Testis (tissue), 3 donors: Measurements from ENCODE around the gene COL9A3. TPM values are rescaled to one million over a fixed set of nuclear protein-coding genes. Genes with fewer than 3 reads are reported as not detected.
A peak's percentile ranks its signal among the peaks of the same experiment; 100 is the strongest.

Experiments used
- DNase-seq: peaks from one replicate; pipeline ENCODE4 v3.0.0-alpha.2; 2019
- H3K27ac ChIP-seq, 2 donors: fragments of 200-600 bp; sonication (generic); one replicate each; pipeline ENCODE4 v1.5.1; 2019
- H3K27me3 ChIP-seq: fragments of 200-600 bp; sonication (generic); one replicate; pipeline ENCODE4 v1.5.1; 2019
- H3K36me3 ChIP-seq: fragments of 200-600 bp; sonication (generic); one replicate; pipeline ENCODE4 v1.5.1; 2017; ENCODE audit warnings: low read depth; ENCODE audit errors: missing control alignments
- H3K4me1 ChIP-seq: fragments of 200-600 bp; sonication (generic); one replicate; pipeline ENCODE4 v1.5.1; 2019
- H3K4me3 ChIP-seq, 2 donors: fragments of 200-600 bp; sonication (generic); one replicate each; pipeline ENCODE4 v1.5.1; 2017 to 2019
- H3K9me3 ChIP-seq: fragments of 200-600 bp; sonication (generic); one replicate; pipeline ENCODE4 v1.5.1; 2017
- CTCF ChIP-seq, 3 experiments: fragments of 450-650 bp in 2 of 3; fragments of 200-600 bp in 1 of 3; sonication (generic) in 1 of 3; IDR thresholded peaks; one replicate each; pipeline ENCODE4 v1.5.1; 2016 to 2019; ENCODE audit warnings: antibody characterized with exemption in 3 of 3, mild to moderate bottlenecking in 2 of 3, moderate library complexity in 1 of 3
- POLR2A ChIP-seq: fragments of 450-650 bp; IDR thresholded peaks from one replicate; pipeline ENCODE4 v1.6.1; 2017; ENCODE audit warnings: antibody characterized with exemption, mild to moderate bottlenecking, moderate library complexity
- whole genome bisulfite sequencing, 2 donors: methylation state at CpG; one replicate each; pipeline ENCODE4 v1.1.5; 2018; 5-methylcytosine and 5-hydroxymethylcytosine counted together
- intact Hi-C: fragments of 100-400 bp; cut with DNase I; formaldehyde crosslinking; loops from one replicate; pipeline ENCODE4 v1.15.1; 2023; ENCODE audit warnings: low total_unique reads
- polyA plus RNA-seq: library from polyadenylated mRNA; stranded (reverse); fragments of 350-450 nt; fragmentation: Illumina TruSeq; extraction: RNeasy Lipid Tissue Mini Kit (QIAGEN cat#74804); gene quantifications from one replicate; pipeline ENCODE4 v1.2.3, GENCODE V29; 2014; ENCODE audit warnings: low read depth, low replicate concordance; ENCODE audit not compliant: insufficient read depth
- total RNA-seq, 2 donors: library from RNA; depleted of rRNA; stranded (reverse); fragments of >200 nt; gene quantifications; one replicate each; pipeline ENCODE4 v1.2.3, GENCODE V29; 2016

COL9A3 gene
- total and polyA plus RNA-seq, 3 donors from 2014 or later: 19.1 to 50.6 (median 21.3) TPM

DNA sequence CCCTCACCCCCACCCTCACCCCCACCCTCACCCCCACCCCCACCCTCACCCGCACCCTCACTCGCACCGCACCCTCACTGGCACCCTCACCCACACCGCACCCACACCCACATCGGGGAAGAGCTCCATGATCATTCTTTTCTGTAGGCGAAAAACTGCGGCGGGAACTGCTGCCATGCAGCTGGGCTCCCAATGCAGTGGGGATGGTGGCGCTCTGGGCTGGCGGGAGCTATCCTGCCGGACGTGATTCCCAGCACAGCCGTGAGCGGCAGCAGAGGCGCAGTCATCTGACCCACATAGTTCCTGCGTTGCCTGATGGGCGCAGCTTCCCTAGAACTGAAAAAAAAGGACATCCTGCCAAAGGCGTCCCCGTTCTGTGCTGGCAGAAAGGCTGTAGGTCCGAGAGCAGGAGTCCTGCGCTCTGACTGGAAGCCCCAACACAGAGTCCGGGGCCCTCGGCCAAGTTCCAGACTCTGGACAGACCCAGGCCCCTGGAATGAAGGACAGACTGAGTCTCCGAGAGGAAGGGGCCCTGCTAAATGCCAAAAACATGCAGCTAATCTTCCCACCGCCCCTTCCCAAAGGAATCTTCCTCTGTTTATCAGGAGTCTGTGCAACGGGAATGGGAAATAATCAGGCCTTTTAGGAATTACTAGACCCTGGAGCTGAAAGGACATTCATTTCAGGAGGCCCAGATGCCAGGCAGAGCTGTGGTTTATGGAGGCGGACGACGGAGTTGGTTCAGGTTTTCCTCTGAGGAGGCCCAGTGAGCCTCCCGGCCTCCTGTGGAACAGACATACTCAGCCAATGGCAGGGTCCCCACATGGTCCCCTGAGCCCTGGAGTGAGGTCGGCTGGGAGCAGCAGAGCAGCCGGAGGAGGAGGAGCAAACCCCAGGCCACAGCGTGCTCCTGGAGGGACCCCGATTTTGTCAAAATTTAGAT, 58.8 kb downstream of the COL9A3 start:
- intact Hi-C loops: no loop called here
- Histone ChIP-seq H3K36me3 (no peaks in the 10 kb centered on the region), H3K9me3 (no peaks in the 10 kb centered on the region), H3K4me1 (peaks cover 22% of the 10 kb centered on the region), H3K27me3 (no peaks in the 10 kb centered on the region), H3K27ac (peak overlapping the region; percentile 53 to 85), H3K4me3 (no peak overlapping the region)
- DNase-seq: peak; percentile 83
- WGBS, 2 donors: 45 to 47% methylated on average over 19 to 34 of the region's 34 CpGs
- TF ChIP-seq CTCF (IDR thresholded peaks at IDR 0.05) (peak; percentile 18 to 31 (median 30)), POLR2A (no peak)

DNA sequence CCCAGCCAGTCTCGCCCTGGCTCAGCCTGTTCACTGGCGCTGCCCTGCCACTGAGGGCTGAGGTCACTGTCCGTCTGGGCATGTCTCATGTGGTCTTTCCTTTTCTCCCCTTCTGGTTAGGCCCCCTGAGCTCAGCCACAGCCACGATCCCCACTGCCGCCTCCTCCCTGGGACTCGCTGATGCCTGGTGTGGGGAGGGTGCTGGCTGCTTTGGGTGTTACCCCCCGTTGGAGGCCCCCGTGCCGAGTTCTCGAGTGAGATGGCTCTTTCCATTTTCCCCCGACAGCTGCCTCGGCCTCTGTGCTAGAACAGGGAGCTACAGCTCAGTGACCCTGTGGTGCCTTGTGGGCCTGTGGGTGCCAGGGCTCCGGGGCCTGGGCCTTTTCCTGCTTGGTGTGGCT, 59.7 kb downstream of the COL9A3 start:
- H3K4me3 ChIP-seq: no peak overlapping the region
- H3K9me3 ChIP-seq: no peaks in the 10 kb centered on the region

GRCh38 chr20:62876902-62877816, 60.3 kb downstream of the COL9A3 start:
- intact Hi-C loops: no loop called here
- TF ChIP-seq CTCF (IDR thresholded peaks at IDR 0.05) (no peak), POLR2A (no peak)
- Histone ChIP-seq H3K4me3 (no peak overlapping the region), H3K36me3 (no peaks in the 10 kb centered on the region), H3K27me3 (no peaks in the 10 kb centered on the region), H3K4me1 (peaks cover 22% of the 10 kb centered on the region), H3K27ac (peak overlapping the region; percentile 53 to 85), H3K9me3 (no peaks in the 10 kb centered on the region)
- WGBS, 2 donors: 45 to 57% methylated on average over 23 to 48 of the region's 48 CpGs
- peak; percentile 83 for DNase-seq

More for the DNA sequence above, 59.7 kb downstream of the COL9A3 start:
- DNase-seq: no peak
- H3K4me1 ChIP-seq: peaks cover 22% of the 10 kb centered on the region
- intact Hi-C loops: no loop called here
- TF ChIP-seq POLR2A (no peak), CTCF (IDR thresholded peaks at IDR 0.05) (no peak)
- H3K27me3 ChIP-seq: no peaks in the 10 kb centered on the region
- peak overlapping the region; percentile 53 to 85 for H3K27ac ChIP-seq
- H3K36me3 ChIP-seq: no peaks in the 10 kb centered on the region
- WGBS, 2 donors: 47 to 74% methylated on average over 12 to 13 of the region's 13 CpGs

DNA sequence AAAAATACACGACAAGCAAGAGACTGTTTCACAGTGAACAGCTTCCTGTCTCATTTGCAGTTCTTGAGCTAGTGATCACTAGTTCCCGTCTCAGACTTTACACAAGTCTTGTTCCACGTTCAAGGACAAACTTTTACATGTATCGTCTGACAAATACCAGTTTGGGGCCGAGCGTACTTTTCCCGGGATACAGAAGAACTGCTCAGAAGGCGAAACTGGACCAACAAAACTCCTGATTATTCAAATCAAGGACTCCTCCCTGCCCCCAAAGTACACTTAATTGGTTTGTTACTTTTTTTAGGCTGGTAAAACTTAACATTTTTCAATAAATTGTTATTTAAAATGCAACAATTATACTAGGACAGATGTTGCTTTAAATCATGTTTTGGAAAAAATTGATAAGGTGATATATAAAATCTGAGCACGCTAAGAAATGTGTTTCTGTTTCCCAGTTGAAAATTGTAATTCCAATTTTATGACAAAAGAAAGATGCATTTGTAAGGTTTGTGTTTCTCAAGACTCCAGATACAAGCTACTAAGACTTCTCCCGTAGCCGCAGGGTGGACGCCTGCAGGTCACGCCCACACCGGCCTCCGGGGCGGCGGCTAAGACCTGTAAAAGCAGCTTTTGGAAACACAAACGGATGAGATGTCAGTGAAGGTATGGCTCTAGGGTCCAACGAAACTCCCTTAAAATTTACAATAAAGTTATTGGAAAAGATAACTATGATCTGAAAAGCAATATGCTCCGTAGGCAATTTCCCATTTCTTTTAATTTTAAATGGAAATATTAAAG, 61.6 kb downstream of the COL9A3 start:
- peak; percentile 53 for DNase-seq
- intact Hi-C loops: no loop called here

More for the DNA sequence above, 61.6 kb downstream of the COL9A3 start:
- peaks cover 22% of the 10 kb centered on the region for H3K4me1 ChIP-seq
- peak overlapping the region in 1 of 2 donors; percentile 21 for H3K4me3 ChIP-seq
- no peaks in the 10 kb centered on the region for H3K9me3 ChIP-seq
- H3K36me3 ChIP-seq: no peaks in the 10 kb centered on the region
- TF ChIP-seq CTCF (IDR thresholded peaks at IDR 0.05): no peak
- no peak for TF ChIP-seq POLR2A
- peak overlapping the region in 1 of 2 donors; percentile 85 for H3K27ac ChIP-seq
- no peaks in the 10 kb centered on the region for H3K27me3 ChIP-seq
- WGBS, 2 donors: 28 to 43% methylated on average over 20 of the region's 20 CpGs
